SK-N-SH treated with all-trans-retinoic acid at 6 μM for 48 hours (cell line): ENCODE measurements around the gene ZNF362.

ENCODE experiments used
- CREB5 ChIP-seq: fragments of 250-450 bp; sonication (Bioruptor Pico); IDR thresholded peaks from 2 replicates; pipeline ENCODE4 v1.5.1; 2020; ENCODE audit warnings: low read depth, mild to moderate bottlenecking, moderate library complexity
- CSDC2 ChIP-seq: fragments of 250-450 bp; sonication (Bioruptor Pico); IDR thresholded peaks from 2 replicates; pipeline ENCODE4 v1.5.0; 2020; ENCODE audit warnings: mild to moderate bottlenecking, moderate library complexity
- CSRNP3 ChIP-seq: fragments of 250-450 bp; sonication (Bioruptor Pico); IDR thresholded peaks from 2 replicates; pipeline ENCODE4 v1.5.1; 2021; ENCODE audit warnings: mild to moderate bottlenecking, moderate library complexity
- ESRRG ChIP-seq: fragments of 250-450 bp; sonication (Bioruptor Pico); IDR thresholded peaks from 2 replicates; pipeline ENCODE4 v1.6.1; 2021; ENCODE audit warnings: mild to moderate bottlenecking
- PATZ1 ChIP-seq: fragments of 250-450 bp; sonication (Bioruptor Pico); IDR thresholded peaks from 2 replicates; pipeline ENCODE4 v1.8.0; 2020; ENCODE audit warnings: mild to moderate bottlenecking, moderate library complexity, borderline replicate concordance
- RARB ChIP-seq: fragments of 250-450 bp; sonication (Bioruptor Pico); IDR thresholded peaks from 2 replicates; pipeline ENCODE4 v1.8.0; 2021; ENCODE audit warnings: mild to moderate bottlenecking, moderate library complexity
- TCF4 ChIP-seq: fragments of 250-450 bp; sonication (Bioruptor Pico); IDR thresholded peaks from 2 replicates; pipeline ENCODE4 v1.8.0; 2021; ENCODE audit warnings: mild to moderate bottlenecking, moderate library complexity, borderline replicate concordance
- TOX ChIP-seq: fragments of 250-450 bp; sonication (Bioruptor Pico); IDR thresholded peaks from 2 replicates; pipeline ENCODE4 v1.8.0; 2021; ENCODE audit warnings: mild to moderate bottlenecking, moderate library complexity, borderline replicate concordance
- TSHZ2 ChIP-seq: fragments of 250-450 bp; sonication (Bioruptor Pico); IDR thresholded peaks from 2 replicates; pipeline ENCODE4 v1.5.0; 2020; ENCODE audit warnings: mild to moderate bottlenecking, moderate library complexity
- ZC3H10 ChIP-seq: fragments of 250-450 bp; sonication (Bioruptor Pico); IDR thresholded peaks from 2 replicates; pipeline ENCODE4 v1.5.1; 2021; ENCODE audit warnings: mild to moderate bottlenecking, moderate library complexity
- ZFP3 ChIP-seq: fragments of 250-450 bp; sonication (Bioruptor Pico); IDR thresholded peaks from 2 replicates; pipeline ENCODE4 v1.5.0; 2020; ENCODE audit warnings: mild to moderate bottlenecking, moderate library complexity
- ZNF565 ChIP-seq: fragments of 450-650 bp; formaldehyde crosslinking; conservative IDR thresholded peaks from 2 replicates; pipeline ENCODE4 v1.5.0; 2020; ENCODE audit warnings: low read depth, mild to moderate bottlenecking, moderate library complexity
- ZNF8 ChIP-seq: fragments of 450-650 bp; formaldehyde crosslinking; IDR thresholded peaks from 2 replicates; pipeline ENCODE4 v1.5.0; 2020; ENCODE audit warnings: mild to moderate bottlenecking, moderate library complexity

- TF ChIP-seq CSDC2 (CRISPR knock-in tag) (no peak), CREB5 (no peak), PATZ1 (CRISPR knock-in tag) (no peak), RARB (CRISPR knock-in tag) (no peak), CSRNP3 (CRISPR knock-in tag) (no peak), ZC3H10 (no peak), ZFP3 (CRISPR knock-in tag) (no peak), ZNF565 (CRISPR knock-in tag) (no peak), ESRRG (no peak), TCF4 (CRISPR knock-in tag) (no peak), TSHZ2 (CRISPR knock-in tag) (no peak), ZNF8 (CRISPR knock-in tag) (no peak), TOX (CRISPR knock-in tag) (no peak)
Observed at GRCh38 chr1:33234131-33234530, 22.2 kb upstream of the ZNF362 start.
